Hindlimb muscle (tissue), 1 donor: ENCODE results near the gene HSP90AB1. TPM values are rescaled to one million over a fixed set of nuclear protein-coding genes. Genes with fewer than 3 reads are reported as not detected.

Experiments used
- DNase-seq: peaks from one replicate; pipeline ENCODE4 v3.0.0-alpha.2; 2013
- polyA plus RNA-seq: library from polyadenylated mRNA; unstranded; fragments of 120-200 nt; gene quantifications from one replicate; pipeline ENCODE4 v1.2.1, GENCODE V29; 2013; ENCODE audit not compliant: insufficient read length

HSP90AB1 gene
- polyA plus RNA-seq, 1 donor: 976 TPM

DNA sequence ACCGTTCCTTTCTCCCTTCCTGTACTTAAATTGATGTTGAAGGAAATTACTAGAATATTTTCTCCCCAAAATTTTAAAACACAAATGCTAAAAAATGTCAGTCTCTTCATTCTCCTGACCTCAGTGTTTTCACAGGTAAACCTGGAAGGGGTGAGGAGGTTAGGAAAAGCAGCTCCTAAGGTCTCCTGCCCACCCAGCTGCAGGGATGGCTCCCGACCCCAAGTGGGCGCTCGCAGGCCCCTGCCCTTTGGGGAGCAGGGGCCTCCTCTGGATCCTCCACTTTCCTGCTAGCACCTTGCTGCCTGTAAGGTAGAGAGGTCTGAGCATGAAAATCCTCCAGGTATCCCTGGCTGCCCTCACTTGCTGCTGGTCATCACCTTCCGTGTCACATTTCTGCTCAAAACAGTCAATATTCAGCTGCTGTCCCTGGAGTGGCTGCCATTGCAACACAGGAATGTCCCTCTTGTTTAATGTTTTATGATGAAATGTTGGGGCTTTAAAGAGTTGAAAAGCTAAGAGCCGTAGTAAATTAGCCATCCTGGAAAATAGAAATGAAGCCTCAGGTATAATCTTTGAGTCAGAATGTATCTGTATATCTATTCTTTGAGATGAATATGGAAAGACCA is 10.9 kb upstream of the HSP90AB1 start:
- DNase-seq: no peak

DNA sequence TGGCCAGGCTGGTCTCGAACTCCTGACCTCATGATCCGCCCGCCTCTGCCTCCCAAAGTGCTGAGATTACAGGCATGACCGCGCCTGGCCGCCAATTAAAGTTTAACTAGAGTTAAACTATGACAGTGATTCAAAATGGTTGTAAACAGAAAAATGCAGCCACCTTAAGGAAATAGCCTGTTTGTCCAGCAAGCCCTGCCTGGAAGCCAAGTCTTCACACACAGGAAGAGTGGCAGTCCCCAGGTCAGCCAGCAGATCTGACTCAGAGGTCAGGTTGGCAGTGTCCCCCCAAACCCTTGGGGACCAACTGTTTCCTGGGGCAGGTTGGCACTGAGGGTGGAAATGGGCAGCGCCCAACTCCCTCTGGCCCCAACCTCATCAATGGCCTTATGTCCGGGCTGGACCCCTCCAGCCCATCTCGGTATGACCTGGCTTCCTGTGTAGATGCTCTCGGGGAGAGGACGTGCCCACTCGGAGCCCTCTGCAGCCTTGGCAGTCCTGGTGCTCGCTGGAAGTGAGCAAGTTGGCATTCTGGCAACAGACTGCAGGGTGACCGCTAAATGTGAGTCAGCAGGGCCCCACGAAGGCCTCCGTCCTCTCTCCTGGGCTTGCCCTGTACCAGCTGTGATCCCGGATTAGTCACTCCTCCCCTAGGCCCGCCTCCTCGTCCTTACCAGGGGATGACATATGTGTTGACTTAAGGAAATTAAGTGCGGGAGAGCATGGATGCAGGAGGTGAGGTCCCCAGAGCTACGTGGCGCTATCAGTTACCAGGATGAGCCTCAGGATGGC is 9.7 kb upstream of the HSP90AB1 start:
- DNase-seq: peak; percentile 81

DNA sequence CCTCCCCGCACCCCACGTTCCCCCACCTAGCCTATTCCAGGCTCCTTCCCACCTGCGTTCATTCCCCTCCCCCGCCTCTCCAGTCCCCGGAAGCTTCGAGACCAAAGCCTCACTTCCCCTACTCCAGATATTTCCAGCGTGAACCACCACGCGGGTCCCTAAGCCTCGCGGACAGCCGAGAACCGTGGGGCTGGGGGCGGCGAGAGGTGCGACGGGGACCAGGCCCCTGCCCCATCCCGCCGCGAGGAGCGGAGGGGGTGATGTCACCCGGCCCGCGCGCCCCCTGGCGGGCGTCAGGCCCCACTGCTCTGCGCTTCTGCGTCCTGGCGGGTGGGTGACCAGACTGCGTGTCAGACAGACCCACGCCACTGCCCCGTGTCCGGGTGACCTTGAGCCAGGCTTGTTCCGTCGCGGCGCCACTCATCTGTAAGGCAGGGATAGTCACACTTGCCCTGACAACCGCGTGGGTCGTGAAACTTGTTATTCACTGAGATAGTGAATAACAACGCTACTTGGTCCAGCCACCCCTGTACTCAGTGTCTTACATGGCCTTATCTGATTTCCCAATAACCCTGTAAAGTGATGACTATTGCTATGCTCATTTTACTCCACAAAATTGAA is 9.0 kb upstream of the HSP90AB1 start:
- DNase-seq: peak; percentile 85

DNA sequence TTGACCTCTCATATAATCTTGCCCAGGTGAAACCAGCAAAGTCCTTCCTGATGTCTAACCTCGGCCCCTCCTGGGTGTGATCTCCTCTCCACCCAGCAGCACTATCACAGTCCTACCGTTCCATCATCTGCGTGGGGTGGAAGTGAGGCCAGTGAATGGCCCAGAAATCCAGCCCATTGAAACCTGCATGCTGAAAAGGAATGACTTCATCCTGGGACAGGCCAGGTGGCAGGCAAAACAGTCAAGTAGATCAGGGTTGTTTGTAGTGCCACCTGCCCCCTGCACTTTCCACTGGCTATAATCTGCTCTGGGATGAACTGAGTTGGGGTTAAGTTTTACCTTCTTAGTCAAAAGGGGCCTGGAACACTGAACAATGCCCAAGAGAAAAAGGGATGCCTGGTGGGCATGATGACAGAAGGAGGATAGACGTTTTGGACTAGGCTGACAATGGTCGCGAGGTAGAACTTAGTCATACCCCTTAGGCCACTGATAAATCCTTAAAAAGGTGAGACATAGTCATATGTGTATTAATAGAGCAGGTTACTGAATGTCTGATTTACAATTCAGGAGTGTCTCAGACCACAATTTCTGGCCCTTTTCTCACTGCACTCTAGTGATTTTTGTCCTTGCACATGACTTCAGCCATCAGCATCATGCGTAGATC is 8.1 kb upstream of the HSP90AB1 start:
- no peak for DNase-seq

DNA sequence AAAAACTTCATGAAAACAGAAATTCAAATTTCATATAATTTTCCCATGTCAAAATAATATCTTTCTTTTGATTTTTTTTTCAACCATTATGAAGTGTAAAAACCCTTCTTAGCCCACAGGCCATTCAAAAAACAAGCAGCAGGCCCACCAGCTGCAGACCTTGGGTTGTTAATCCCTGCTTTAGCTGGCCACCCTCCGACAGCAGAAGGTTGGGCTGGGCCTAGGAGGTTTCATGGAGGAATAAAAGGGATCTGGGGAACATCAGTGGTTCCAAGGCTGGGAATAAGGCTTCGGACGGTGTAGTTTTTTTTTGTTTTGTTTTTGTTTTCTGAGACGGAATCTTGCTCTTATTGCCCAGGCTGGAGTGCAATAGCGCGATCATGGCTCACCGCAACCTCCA is 3.6 kb upstream of the HSP90AB1 start:
- DNase-seq: no peak

DNA sequence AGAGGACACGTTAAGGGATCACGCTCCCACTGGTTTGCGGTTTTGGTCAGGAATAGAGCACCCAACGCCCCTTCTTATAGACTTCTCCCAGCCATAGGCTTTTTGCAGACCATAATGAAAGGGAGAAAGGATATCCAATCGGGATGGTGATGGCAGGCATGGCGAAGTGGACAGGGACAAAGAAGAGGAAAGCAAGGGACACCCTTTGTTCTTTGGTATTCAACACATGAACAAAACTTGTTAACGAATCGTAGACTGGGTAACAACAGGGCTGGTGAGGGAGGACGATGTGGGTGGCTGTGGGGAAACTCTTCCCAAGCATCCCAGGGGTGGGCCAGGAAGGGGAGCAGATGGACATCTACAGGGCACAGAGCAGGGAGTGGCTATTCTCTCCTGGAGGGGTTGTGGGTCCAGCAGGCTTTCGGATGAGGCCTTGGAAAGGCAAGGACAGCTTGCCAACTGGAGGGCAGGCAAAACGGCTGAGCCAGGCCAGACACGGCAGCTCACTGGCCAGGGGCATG is 1.4 kb upstream of the HSP90AB1 start:
- DNase-seq: no peak

DNA sequence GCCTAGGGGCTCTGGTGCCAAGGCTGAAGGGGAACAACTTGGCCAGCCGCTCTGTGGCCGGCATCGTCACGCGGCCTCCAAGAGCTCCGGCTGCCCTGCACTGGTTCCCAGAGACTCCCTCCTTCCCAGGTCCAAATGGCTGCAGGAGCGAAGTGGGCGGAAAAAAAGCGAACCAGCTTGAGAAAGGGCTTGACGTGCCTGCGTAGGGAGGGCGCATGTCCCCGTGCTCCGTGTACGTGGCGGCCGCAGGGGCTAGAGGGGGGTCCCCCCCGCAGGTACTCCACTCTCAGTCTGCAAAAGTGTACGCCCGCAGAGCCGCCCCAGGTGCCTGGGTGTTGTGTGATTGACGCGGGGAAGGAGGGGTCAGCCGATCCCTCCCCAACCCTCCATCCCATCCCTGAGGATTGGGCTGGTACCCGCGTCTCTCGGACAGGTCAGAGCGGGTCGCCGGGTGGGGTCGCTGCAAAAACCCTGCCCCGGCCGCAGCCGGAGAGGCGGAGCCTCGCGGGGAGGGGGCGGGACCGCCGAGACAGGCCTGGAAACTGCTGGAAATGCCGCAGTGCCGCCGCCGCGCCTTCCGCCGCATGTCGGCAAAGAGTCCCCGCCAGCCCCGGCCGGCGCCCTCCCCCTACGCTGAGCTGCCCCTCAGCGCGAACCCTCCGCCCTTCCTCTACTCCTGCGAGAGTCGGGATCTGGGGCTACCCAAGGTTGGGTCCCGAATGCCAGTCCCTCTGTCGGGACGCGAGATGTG is 814 bp upstream of the HSP90AB1 start:
- DNase-seq: peak; percentile 90

DNA sequence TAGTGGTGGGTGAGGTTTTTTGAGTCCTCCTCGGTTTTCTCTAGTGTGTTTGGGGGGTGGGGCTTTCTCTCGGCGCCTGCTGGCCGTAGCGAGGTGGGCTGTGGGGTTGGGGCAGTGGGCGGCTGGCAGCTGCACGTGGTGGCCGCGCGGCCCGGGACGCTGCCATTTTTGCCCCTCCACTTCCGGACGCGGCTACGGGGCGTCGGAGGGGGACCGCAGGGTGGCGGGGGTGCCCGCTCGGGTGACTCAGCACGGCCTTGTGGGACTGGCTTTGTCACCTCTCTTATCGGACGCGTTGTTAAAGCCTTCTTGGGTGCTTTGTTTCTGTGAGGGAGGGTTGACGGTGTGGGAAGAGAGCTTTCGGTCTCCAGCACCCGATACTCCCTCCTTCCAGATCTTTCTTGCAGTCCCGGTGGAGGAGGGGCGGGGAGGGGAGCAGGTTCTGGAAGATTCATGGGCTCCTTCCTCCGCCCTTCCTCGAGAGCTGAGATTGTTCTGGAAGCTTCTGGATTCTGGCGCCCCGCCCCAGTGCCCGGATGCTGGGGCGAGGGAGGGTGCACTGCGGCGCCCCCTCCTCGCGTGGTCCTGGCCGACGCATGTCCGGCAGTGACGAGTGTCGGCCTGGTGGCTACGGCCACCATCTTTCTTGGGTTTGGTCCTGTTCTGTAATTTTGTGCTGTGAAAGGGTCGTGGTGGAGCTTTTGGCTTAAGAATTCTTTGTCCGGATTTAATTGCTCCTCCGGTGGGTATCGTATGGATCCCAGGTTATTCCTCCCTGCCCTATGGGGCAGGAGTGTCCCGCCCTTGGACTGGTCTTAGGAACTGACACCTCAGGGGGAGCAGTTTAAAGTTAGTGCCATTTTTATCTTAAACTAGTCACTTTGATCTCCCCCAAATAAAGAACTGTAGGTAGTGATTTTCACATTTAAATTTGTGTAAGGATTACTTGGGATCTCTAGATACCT is 719 bp downstream of the HSP90AB1 start:
- DNase-seq: peak; percentile 69

DNA sequence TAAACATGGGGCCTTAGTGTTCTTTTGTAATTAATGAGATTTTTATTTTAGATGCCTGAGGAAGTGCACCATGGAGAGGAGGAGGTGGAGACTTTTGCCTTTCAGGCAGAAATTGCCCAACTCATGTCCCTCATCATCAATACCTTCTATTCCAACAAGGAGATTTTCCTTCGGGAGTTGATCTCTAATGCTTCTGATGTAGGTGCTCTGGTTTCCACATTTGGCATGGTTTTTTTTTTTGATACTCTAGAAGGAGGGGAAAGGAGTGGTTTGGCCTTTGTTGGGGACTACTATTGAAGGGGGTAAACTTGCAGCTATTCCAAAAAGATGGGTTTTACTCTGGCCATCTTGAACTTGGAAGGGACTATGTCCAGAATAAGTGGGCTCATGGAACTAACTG is 1.7 kb downstream of the HSP90AB1 start:
- no peak for DNase-seq

DNA sequence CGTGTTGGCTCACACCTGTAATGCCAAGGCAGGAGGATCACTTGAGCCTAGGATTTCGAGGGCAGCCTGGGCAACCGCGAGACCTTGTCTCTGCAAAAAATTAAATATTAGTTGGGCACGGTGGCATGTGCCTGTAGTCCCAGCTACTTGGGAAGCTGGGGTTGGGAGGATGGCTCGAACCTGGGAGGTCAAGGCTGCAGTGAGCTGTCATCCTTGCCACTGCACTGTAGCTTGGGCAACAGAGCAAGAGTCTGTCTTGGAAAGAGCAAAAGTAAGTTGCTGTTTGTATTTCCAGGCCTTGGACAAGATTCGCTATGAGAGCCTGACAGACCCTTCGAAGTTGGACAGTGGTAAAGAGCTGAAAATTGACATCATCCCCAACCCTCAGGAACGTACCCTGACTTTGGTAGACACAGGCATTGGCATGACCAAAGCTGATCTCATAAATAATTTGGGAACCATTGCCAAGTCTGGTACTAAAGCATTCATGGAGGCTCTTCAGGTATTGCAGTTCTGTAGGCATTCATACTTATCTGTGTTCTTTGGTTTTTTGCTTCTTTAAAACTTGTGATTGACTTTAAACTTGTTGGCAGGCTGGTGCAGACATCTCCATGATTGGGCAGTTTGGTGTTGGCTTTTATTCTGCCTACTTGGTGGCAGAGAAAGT is 2.3 kb downstream of the HSP90AB1 start:
- DNase-seq: no peak

DNA sequence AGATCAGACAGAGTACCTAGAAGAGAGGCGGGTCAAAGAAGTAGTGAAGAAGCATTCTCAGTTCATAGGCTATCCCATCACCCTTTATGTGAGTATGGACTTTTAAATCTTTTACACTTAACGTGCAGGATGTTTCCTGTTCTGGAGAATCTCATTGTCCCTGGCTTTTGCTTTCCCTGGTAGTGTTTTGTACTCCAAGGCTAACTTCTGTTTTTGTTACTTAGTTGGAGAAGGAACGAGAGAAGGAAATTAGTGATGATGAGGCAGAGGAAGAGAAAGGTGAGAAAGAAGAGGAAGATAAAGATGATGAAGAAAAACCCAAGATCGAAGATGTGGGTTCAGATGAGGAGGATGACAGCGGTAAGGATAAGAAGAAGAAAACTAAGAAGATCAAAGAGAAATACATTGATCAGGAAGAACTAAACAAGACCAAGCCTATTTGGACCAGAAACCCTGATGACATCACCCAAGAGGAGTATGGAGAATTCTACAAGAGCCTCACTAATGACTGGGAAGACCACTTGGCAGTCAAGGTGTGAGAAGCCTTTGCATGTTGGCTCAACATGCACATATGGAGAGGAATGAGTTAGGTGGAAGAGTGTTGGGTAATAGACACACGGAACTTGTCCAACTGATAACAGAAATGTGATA is 3.3 kb downstream of the HSP90AB1 start:
- DNase-seq: no peak

DNA sequence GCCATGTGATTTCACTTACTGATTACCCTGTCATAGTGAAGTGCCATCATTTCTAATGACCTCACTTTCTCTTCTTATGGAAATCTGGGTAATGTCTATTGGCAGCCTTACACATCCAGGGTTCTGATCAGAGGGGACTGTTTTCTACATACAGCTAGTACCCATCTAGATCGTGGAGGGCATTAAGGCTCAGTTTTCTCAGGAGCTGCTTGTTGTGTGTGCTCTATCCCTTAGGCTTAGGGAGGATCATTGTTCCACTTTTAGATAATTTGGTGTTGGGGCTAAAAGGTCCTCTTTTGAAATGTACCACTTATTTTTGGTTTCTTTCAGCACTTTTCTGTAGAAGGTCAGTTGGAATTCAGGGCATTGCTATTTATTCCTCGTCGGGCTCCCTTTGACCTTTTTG is 3.8 kb downstream of the HSP90AB1 start:
- no peak for DNase-seq

DNA sequence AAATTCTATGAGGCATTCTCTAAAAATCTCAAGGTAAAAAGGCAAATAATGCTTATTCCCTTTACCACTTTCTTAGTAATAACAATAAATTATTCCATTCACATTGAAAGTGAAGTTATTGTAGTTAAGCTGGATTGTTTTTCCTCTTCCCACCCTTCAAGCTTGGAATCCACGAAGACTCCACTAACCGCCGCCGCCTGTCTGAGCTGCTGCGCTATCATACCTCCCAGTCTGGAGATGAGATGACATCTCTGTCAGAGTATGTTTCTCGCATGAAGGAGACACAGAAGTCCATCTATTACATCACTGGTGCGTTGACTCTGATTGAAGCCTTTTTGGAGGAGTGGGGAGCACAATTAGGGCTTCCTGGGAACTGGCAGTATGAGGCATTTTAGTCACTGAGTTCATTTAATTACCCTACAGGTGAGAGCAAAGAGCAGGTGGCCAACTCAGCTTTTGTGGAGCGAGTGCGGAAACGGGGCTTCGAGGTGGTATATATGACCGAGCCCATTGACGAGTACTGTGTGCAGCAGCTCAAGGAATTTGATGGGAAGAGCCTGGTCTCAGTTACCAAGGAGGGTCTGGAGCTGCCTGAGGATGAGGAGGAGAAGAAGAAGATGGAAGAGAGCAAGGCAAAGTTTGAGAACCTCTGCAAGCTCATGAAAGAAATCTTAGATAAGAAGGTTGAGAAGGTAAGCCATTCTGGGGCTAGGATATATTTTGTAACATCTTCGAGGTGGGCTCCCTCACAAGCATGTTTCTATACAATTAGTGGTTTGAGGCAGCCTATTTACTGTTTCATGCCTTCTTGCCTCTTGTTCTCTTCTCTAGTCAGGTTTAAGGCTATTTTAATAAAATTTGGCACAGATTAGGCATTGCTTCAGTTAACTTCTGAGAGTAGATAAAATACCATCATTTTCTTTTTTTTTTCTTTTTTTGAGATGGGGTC is 4.9 kb downstream of the HSP90AB1 start:
- DNase-seq: no peak

DNA sequence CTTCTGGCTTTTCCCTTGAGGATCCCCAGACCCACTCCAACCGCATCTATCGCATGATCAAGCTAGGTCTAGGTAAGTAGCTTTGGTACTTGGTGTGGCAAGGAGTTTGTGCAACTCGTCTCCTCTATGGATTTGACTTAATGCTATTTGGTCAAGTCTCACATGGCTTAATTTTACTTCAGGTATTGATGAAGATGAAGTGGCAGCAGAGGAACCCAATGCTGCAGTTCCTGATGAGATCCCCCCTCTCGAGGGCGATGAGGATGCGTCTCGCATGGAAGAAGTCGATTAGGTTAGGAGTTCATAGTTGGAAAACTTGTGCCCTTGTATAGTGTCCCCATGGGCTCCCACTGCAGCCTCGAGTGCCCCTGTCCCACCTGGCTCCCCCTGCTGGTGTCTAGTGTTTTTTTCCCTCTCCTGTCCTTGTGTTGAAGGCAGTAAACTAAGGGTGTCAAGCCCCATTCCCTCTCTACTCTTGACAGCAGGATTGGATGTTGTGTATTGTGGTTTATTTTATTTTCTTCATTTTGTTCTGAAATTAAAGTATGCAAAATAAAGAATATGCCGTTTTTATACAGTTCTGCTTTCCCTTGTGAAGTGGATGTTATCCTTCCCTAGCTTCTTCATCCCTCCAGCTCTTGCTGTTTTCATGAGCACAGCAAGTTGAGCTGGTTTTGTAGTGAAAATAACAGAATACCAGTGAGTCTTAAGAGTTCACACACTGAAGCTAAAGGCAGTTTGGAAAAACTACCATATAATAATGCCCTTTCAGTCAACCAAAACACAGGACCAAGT is 6.6 kb downstream of the HSP90AB1 start:
- no peak for DNase-seq

DNA sequence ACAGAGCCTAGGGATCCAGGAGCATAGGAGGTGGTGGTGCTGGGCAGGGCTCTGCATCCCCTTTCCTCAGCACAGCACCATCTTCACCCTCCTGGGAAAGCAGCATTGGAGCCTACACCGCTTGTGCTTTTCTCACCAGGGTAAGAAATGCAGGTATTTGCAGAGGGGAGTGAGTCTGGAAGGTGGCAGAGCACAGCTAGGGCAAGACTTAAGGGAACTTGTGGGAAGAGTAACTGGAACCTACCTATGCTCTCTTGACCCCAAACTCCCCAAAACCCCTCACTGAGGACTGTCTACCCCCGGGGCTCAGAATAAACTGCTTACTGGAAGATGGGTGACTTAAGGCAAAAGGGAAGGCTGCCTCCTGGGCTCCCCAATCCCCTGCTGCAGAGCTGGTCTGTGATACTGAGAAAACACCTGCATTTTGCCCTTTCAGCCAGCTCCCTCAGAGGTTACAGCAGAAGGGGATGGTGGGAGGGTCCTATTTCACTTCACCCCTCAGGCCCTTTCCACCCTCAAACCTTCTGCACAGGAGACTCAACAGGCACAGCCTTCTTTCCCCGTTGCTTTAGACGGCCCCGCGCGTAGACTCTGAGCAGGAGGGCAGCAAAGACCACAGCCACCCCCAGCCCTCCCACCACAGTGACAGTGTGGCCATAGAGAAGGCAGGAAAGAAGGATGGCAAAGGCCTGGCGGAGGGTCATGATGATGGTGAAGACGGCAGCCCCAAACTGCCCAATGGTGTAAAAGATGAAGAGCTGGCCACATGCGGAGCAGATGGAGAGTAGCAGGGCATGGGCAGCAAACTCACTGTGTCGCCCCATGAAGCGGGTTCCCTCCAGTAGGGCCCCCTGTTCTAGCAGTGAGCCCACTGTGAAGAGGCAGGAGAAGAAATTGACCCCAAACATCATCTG is 7.5 kb downstream of the HSP90AB1 start:
- no peak for DNase-seq

DNA sequence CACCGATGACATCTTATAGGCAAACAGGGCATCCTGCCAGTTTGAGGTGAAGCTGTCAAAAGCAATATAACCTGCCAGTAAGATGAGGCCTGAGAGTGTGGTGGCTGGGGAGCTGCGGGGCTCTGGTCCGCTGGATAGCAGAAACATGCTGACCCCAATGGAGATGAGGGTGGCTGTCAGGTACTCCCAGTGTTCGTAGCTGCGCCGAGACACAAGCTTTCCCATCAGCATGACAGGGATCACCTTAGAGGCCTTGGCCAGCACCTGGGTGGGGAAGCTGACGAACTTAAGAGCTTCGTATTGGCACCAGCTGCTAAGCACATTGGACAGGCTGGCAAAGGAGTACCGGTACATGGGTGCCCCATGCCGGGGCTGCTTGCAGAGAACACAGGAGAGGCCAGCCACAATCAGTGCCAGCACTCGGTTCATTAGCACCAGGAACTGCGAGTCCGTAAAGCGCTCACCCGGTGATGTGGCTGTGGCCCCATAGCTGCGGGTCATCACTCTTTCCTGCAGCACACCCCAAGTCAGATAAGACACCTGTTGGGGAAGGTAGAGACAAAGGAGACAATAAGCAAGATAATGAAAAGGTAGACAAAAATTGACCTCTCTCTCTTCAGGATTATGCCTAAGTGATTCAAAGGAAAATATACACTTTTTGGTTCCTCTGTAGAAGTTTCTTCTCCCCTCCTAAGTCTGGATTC is 8.4 kb downstream of the HSP90AB1 start:
- DNase-seq: no peak
